ENCODE results near the gene MED15. TPM values are rescaled to one million over a fixed set of nuclear protein-coding genes. Genes with fewer than 3 reads are reported as not detected.
A peak's percentile ranks its signal among the peaks of the same experiment; 100 is the strongest.

The MED15 gene
- total and polyA plus RNA-seq, 12 donors, result 33.8 to 66.8 (median 40.9) TPM

- no peak overlapping the region for H3K27ac ChIP-seq
- intact Hi-C loops (cut with DNase I), result loop anchor here in 1 of 10 donors (10.0 kb wide), 1 partner anchor 57 kb away; the partner anchor contains the start of gene SCARF2
- WGBS, 2 donors, result 91 to 92% methylated on average over 2 of the region's 2 CpGs
- TF ChIP-seq CTCF (IDR thresholded peaks at IDR 0.05), result no peak
- H3K27me3 ChIP-seq, result no peaks in the 10 kb centered on the region
- H3K4me3 ChIP-seq, result no peak overlapping the region
- no peak for ATAC-seq
- peaks cover 2 to 30% (median 16%) of the 10 kb centered on the region in 9 donors for H3K4me1 ChIP-seq
- DNase-seq, result no peak
- H3K36me3 ChIP-seq, result peaks cover 0 to 17% (median 0%) of the 10 kb centered on the region in 9 donors
- H3K9me3 ChIP-seq, result no peaks in the 10 kb centered on the region
These were observed 16.1 kb upstream of the MED15 start for GRCh38 chr22:20491346-20491745.

DNA sequence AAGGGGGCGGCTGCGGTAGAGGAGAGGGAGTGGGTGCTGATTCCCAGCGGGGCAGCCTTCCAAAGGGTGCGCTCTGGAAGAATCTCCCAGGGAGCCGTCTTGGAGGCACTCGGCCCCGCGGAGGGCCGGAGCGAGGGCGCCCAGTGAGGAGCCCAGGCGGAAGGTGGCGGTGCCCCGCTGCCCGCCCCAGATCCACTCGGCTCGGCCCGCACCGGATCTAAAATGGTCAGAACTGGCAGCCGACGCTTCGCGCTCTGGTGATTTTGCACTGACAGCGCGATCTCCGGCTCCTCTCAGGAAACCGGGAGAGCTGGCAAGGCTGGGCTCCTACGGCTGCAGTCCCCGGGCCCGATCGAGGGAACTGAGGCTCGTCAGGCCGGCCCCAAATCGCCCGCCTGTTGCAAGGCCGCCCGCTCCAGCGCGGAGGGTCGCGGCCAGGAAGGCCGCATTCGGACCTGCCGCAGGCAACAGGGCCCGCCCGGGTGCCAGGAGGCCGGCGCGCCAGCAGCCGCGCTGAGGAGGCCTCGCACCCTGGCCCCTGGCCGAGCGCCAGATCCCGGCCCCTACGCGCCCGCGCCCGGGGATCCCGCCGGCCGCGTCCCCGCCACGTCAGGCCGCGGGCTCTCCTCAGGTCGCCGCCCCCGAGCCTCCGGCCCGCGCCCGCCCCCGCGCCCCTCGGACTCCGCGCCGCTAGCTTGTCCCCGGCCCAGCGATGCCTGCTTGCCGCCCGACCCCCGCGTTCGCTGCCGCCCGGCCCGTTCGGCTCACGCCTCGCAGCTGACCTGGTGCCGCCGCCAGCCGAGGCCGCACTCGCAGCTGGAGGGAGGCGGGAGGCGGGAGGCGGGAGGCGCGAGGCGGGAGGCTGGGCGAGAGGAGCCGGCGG is 12.2 kb upstream of the MED15 start, which contains the start of gene KLHL22:
TSS of gene KLHL22 (minus strand) at position 818 of the 883 bp plus-strand sequence. CDS start 6,584 bp downstream, outside the sequence.
- TF ChIP-seq CTCF (IDR thresholded peaks at IDR 0.05), result no peak
- H3K27ac ChIP-seq, result peak within 1 kb of the TSS; percentile 68 to 97 (median 94)
- peaks cover 0 to 17% (median 3%) of the 10 kb centered on the region in 9 donors for H3K36me3 ChIP-seq
- H3K27me3 ChIP-seq, result no peaks in the 10 kb centered on the region
- peak within 1 kb of the TSS; percentile 61 to 86 (median 78) for H3K4me3 ChIP-seq
- DNase-seq (peak; percentile 31 to 42), ATAC-seq (peak in 7 of 8 donors; percentile 0 to 47 (median 24))
- WGBS, 2 donors, result 1% methylated on average over 81 to 108 of the region's 108 CpGs
- intact Hi-C loops (cut with DNase I), result loop anchor here in 3 of 10 donors (1.0 to 10.0 kb wide), 3 partner anchors 60 to 77 kb away; partner anchors contain the start of gene SCARF2 (in 1 of the 3)
- peaks cover 2 to 28% (median 22%) of the 10 kb centered on the region in 9 donors for H3K4me1 ChIP-seq
- H3K9me3 ChIP-seq, result no peaks in the 10 kb centered on the region

DNA sequence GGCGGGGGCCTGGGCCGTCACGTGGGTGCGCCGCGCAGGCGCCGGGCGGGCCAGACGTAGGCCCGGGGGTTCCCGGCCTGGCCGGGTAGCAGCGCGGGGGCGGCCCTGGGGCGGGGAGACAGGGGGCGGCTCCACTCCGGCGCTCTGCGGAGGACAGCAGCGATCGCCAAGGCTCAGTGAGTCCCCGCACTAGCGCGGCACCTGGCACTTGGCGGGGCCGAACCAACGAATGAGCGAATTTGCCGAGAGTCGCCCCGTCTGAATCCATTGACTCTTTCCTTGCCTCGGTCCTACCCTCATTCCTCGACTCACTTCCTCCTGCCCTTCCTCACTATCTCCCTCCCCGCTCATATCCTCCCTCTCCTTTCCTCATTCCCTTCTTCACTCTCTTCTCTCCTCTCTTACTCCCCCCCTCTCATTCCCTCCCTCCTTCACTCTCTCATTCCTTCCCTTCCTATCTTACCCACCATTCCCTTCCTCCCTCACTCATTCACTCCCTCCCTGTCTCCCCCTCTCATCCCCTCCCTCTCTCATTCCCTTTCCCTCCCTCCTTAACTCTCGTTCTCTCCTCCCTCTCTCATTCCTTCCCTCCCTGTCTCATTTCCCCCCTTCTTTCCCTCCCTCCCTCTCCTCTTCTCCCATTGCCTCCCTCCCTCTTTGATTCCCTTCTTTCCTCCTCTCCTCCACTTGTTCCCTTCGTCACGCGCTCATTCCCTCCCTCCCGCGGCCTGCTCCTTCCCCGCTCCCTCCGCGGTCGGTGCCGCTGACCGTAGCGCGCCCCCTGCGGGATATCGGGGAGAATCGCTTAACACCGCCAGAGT is 11.3 kb upstream of the MED15 start:
- H3K36me3 ChIP-seq, result peaks cover 0 to 25% (median 3%) of the 10 kb centered on the region in 9 donors
- H3K4me3 ChIP-seq, result peak overlapping the region; percentile 61 to 86 (median 78)
- no peaks in the 10 kb centered on the region for H3K27me3 ChIP-seq
- H3K4me1 ChIP-seq, result peaks cover 2 to 28% (median 22%) of the 10 kb centered on the region in 9 donors
- peak; percentile 96 to 98 (median 97) for ATAC-seq
- no peaks in the 10 kb centered on the region for H3K9me3 ChIP-seq
- WGBS, 2 donors, result 1 to 2% methylated on average over 26 to 54 of the region's 54 CpGs
- peak; percentile 83 to 96 (median 91) for TF ChIP-seq CTCF (IDR thresholded peaks at IDR 0.05)
- peak overlapping the region; percentile 68 to 97 (median 94) for H3K27ac ChIP-seq
- intact Hi-C loops (cut with DNase I), result loop anchor here in 8 of 10 donors (1.0 to 10.0 kb wide), 4 partner anchors 61 to 78 kb away; partner anchors contain the start of gene SCARF2 (in 1 of the 8)
- DNase-seq, result peak; percentile 91 to 93
